Medulla oblongata (tissue), 1 donor: ENCODE data around the gene NGRN.
A peak's percentile ranks its signal among the peaks of the same experiment; 100 is the strongest.

Experiments used
- DNase-seq: peaks from one replicate; pipeline ENCODE4 v3.0.0-alpha.2; 2015; ENCODE audit errors: extremely low spot score

NGRN gene

DNA sequence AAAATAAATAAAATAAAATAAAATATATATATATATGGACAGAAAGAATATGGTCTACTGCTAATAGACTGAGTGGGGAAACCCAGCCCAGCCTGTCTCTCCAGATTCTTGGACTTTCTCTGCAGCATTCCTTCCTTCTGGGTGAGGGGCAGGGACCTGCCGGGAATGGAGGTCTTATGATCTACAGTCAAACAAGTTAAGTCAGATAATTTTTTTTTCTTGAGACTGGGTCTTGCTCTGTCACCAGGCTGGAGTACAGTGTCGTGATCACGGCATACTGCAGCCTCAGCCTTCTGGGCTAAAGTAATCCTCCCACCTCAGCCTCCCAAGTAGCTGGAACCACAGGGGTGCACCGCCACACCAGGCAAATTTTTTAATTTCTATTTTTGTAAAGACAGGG is 53.1 kb downstream of the NGRN start:
- no peak for DNase-seq

- DNase-seq = peak; percentile 94
These were observed 54.8 kb downstream of the NGRN start for GRCh38 chr15:90320062-90320884.

DNA sequence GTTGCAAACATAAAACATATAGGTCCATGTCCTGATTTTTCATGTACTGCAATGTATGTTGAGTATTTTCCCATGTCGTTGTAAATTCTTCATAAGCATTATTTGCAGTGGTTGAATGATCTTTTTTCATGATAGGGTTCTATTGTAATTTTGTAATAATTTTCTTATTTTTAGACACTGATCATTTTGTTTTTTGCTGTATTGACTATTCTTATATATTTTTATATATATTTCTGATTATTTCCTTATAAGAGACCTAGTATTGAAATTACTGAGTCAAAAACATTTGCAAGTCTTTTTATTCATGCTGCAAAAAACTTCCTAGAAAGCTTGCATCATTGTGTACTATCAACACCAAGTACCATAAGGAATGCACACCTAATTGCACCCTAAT is 55.4 kb downstream of the NGRN start:
- no peak for DNase-seq
